HL-60 (cell line): ENCODE results near the gene DTNA.

Source experiments
- DNase-seq, 2 experiments: peaks; one replicate each; pipeline ENCODE4 v3.0.0-alpha.2; 2010 to 2020; ENCODE audit warnings: low read depth in 1 of 2, low spot score in 1 of 2
- H3K27ac ChIP-seq: fragments of 250-450 bp; sonication (Bioruptor Pico); replicated peaks from 2 replicates; pipeline ENCODE4 v1.5.1; 2020; ENCODE audit warnings: mild to moderate bottlenecking, moderate library complexity
- H3K27me3 ChIP-seq: fragments of 250-450 bp; sonication (Bioruptor Pico); 2 replicates; pipeline ENCODE4 v1.5.1; 2021; ENCODE audit warnings: mild to moderate bottlenecking, moderate library complexity; ENCODE audit not compliant: insufficient read depth, poor library complexity, severe bottlenecking
- H3K4me3 ChIP-seq: replicated peaks from 2 replicates; pipeline ENCODE4 v1.5.1; 2011; ENCODE audit warnings: mild to moderate bottlenecking, control low read depth, low read length; ENCODE audit not compliant: insufficient read depth
- GABPA ChIP-seq: IDR thresholded peaks from 2 replicates; pipeline ENCODE4 v1.6.1; 2012; ENCODE audit warnings: low read depth
- POLR2AphosphoS5 ChIP-seq: IDR thresholded peaks from 2 replicates; pipeline ENCODE4 v1.6.1; 2012; ENCODE audit warnings: low read depth
- REST ChIP-seq: IDR thresholded peaks from 2 replicates; pipeline ENCODE4 v1.6.1; 2012; ENCODE audit warnings: low read depth; ENCODE audit not compliant: insufficient replicate concordance
- SPI1 ChIP-seq: IDR thresholded peaks from 2 replicates; pipeline ENCODE4 v1.6.1; 2012; ENCODE audit warnings: low read depth, mild to moderate bottlenecking, borderline replicate concordance
- TF ChIP-seq, protein P1 (sequence below): IDR thresholded peaks from one replicate; pipeline ENCODE4 v1.5.1; 2011; ENCODE audit warnings: low read length, control low read depth, inconsistent platforms; ENCODE audit not compliant: insufficient read depth

DTNA gene

GRCh38 chr18:34866310-34866709, 156.2 kb downstream of the DTNA start:
- H3K27ac ChIP-seq = no peak overlapping the region
- TF ChIP-seq REST = no peak
- no peak for TF ChIP-seq GABPA
- TF ChIP-seq, protein P1, sequence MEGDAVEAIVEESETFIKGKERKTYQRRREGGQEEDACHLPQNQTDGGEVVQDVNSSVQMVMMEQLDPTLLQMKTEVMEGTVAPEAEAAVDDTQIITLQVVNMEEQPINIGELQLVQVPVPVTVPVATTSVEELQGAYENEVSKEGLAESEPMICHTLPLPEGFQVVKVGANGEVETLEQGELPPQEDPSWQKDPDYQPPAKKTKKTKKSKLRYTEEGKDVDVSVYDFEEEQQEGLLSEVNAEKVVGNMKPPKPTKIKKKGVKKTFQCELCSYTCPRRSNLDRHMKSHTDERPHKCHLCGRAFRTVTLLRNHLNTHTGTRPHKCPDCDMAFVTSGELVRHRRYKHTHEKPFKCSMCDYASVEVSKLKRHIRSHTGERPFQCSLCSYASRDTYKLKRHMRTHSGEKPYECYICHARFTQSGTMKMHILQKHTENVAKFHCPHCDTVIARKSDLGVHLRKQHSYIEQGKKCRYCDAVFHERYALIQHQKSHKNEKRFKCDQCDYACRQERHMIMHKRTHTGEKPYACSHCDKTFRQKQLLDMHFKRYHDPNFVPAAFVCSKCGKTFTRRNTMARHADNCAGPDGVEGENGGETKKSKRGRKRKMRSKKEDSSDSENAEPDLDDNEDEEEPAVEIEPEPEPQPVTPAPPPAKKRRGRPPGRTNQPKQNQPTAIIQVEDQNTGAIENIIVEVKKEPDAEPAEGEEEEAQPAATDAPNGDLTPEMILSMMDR = no peak
- TF ChIP-seq SPI1 = no peak
- no peak for TF ChIP-seq POLR2AphosphoS5
- no peaks in the 10 kb centered on the region for H3K27me3 ChIP-seq
- no peak for DNase-seq
- H3K4me3 ChIP-seq = no peak overlapping the region

GRCh38 chr18:34866739-34867138, 156.6 kb downstream of the DTNA start:
- no peak overlapping the region for H3K4me3 ChIP-seq
- no peak overlapping the region for H3K27ac ChIP-seq
- DNase-seq = no peak
- TF ChIP-seq POLR2AphosphoS5 = no peak
- no peak for TF ChIP-seq SPI1
- TF ChIP-seq GABPA = no peak
- H3K27me3 ChIP-seq = no peaks in the 10 kb centered on the region

DNA sequence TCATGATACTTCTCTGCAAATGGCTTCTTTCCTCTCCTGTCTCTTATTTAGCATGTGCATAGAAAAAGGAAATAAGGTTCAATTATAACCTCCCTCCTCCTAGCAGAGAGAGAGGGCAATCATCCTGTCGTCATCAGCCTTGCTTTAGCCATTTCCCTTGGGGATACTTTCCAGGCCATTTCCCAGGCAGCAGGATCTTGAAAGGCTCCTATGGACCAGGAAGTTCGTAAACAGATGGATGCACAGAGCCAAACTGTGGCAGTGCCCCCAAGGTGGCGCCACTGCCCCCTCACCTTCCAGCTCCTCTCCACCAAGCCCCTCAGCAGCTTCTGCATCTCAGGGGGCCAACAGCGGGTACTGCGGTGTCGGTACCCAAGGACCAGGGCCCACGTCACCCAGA, 157.4 kb downstream of the DTNA start:
- TF ChIP-seq REST = no peak
- TF ChIP-seq GABPA = no peak
- no peak for TF ChIP-seq SPI1
- TF ChIP-seq, protein P1 = no peak
- TF ChIP-seq POLR2AphosphoS5 = no peak
- no peak overlapping the region for H3K4me3 ChIP-seq
- peak in 1 of 2 experiments; percentile 23 for DNase-seq
- H3K27ac ChIP-seq = no peak overlapping the region
- no peaks in the 10 kb centered on the region for H3K27me3 ChIP-seq

GRCh38 chr18:34870555-34871310, 160.6 kb downstream of the DTNA start:
- H3K27ac ChIP-seq = no peak overlapping the region

More at GRCh38 chr18:34870555-34871310, 160.6 kb downstream of the DTNA start:
- no peaks in the 10 kb centered on the region for H3K27me3 ChIP-seq
- TF ChIP-seq GABPA (no peak), SPI1 (no peak), REST (no peak), POLR2AphosphoS5 (no peak)
- TF ChIP-seq, protein P1 = no peak
- no peak overlapping the region for H3K4me3 ChIP-seq
- DNase-seq = no peak
